Right ventricle myocardium inferior (tissue), 1 donor: Measurements from ENCODE around the gene PAX6. TPM values are rescaled to one million over a fixed set of nuclear protein-coding genes. Genes with fewer than 3 reads are reported as not detected.

Source experiments
- ATAC-seq: fragments of 200-7000 bp; cut with Tn5 transposase; one replicate; pipeline ENCODE4 v1.9.1; 2020; ENCODE audit warnings: mild to moderate bottlenecking, moderate library complexity
- DNase-seq: peaks from one replicate; pipeline ENCODE4 v3.0.0; 2021; ENCODE audit errors: missing footprints
- intact Hi-C: fragments of 100-400 bp; cut with DNase I; formaldehyde crosslinking; loops from one replicate; pipeline ENCODE4 v1.11.0; 2022
- total RNA-seq: library from RNA; stranded (reverse); fragmentation: NEBNext Ultra II Directional; extraction: Animal tissue kit (Norgen Biotek cat#: 25700); gene quantifications from one replicate; pipeline ENCODE4 v1.2.1, GENCODE V29; 2021
- donor health status: DM: no; HTN: yes; CAD: no; lungs with severe emphysema.

PAX6 gene
- total RNA-seq, 1 donor from 2014 or later = not detected

- no peak for ATAC-seq
- no peak for DNase-seq
- intact Hi-C loops = no loop called here
Measured at GRCh38 chr11:31823644-31824331, 12.7 kb upstream of the PAX6 start.

DNA sequence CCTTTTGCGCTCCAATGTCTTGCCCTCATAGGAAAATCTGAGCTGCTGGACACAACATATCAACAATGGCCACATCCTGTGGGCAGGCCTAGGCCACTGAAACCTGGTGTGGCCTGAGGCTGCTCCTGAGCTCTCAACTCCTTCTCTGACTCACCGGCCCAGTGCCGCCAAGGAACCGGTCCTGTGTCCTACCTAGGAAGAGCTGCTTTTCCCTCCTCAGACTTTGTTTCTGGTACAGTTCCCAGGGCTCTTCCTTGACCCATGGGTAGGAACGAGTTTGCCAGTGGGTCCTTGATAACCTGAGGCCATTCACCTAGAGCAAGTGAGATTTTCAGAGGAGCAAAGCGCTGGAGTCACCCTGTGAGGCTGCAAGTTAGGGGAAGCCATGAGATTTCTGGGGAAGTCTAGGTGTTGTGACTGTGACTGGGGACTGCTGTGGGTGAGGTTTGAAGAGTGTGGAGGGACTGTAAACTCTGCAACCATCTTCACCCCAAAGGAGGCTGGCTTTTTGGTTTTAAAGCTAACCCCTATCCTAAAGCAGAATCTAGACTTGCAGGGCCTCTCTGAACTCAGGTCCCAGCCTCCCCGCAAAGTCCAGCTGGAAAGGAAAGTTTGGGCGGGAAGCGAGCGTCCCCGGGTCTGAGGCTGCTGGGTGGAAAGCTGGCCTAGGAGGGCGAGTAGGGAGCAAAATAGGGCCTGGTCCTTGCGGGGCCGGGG is 12.0 kb upstream of the PAX6 start:
- no peak for DNase-seq
- intact Hi-C loops = no loop called here
- no peak for ATAC-seq

- no peak for DNase-seq
- ATAC-seq = no peak
- intact Hi-C loops = no loop called here
Measured at GRCh38 chr11:31822175-31822926, 11.2 kb upstream of the PAX6 start.

DNA sequence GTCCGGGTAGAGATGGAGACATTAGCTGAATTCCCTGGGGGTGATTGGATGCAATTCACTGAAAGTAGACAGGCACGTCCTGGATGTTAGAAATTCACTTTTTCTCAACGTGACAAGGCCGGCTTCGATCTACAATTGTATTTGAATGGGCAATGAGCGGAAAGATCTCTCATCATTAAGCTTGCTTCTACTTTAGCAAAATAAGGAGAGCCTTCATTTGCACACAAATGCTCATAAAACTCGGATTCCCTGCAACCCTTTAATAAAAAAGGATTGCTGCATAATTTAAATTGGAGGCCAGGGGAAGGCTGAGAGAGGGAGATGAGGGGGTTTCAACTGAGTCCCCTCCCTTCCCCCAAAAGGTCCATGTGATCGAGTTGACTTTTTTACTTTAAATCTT is 10.6 kb upstream of the PAX6 start:
- intact Hi-C loops = no loop called here
- ATAC-seq (no peak), DNase-seq (no peak)

DNA sequence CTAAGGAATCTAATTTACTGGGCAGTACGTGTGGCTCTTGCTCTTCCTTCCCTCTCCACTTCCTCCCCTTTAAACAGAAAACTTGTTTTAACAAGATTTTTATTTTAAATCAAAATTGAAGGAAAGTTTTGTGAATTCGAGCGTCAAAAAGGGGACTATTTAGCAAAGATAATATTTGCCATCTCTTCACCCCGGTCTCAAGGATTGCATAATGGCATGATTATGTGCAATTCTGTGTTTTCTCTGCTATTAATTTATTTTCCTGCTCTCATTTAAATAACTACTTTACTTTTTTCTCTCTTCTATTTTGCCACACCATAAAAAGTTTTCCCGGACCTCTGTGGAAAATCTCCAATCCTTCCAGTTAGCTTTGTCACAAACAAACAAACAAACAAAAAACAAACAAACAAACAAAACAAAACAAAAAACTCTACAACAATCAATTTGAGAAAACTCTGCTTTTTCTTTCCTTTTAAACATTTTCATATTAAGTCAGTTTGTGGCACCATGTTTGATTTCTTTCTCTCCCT is 10.2 kb upstream of the PAX6 start:
- ATAC-seq = no peak
- intact Hi-C loops = no loop called here
- no peak for DNase-seq

- ATAC-seq (no peak), DNase-seq (no peak)
- intact Hi-C loops = no loop called here
Measured at GRCh38 chr11:31820438-31820818, 9.3 kb upstream of the PAX6 start.

DNA sequence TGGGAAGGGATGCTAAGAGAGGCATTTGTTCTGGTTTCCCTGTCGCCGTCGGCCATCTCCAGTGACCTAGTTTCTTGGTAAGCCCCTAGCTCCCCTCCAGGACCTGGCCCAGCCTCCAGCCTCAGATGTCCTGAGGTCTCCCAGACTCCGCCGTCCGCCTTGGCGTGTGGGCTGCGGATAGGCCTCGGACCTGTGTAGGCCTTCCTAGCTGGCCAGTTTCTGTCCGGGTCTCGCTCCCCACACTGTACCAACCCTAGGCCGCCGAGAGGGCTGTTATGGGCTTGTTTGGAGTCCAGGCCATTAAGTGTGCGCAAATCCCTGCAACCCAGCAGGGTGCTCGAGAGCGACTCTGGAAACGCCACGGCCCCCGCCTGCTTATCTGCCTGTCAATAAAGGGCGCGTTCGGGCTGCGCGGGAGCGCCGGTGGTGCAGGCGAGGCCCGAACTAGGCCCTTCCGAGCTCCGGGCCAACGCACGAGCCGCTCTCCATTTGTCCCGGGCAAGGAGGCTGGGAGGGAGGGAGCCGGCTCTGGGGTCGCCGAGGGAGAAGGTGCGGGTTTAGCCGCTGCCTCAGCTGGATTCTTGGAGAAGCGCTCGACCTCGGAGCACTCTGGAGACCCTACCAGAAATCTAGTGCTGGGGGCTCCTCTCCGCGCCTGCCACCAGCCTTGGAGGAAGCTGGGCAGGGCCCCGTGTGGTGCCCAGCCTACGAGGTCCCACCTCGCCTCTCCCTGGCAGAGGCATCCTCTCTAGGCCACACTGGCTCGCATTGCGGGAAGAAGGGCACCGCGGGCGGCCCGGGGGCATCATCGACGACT is 8.7 kb upstream of the PAX6 start:
- ATAC-seq (no peak), DNase-seq (no peak)
- intact Hi-C loops = no loop called here

DNA sequence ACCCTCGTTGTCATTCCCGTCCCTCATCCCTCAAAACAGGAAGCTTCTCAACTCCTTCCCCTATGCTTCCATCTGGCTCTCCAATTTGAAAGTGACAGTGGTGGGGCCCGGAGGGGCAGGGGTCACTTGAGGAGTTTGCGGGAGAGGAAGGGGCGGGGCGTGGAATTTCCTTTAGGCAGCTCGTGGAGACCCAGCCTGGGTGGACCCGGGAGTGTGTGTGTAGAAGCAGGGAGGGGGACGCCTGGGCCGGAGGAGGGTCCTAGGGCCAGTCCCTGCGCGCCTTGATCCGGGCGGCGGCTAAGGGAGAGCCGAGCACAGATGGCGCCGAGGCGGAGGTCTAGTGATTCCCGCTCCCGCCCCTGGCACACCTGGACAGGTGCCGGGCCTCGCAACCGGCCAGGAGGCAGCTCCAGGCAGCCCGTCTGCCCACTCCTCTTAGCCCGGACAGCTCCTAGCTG is 7.8 kb upstream of the PAX6 start:
- intact Hi-C loops = no loop called here
- no peak for ATAC-seq
- no peak for DNase-seq

GRCh38 chr11:31818425-31818755 is 7.3 kb upstream of the PAX6 start:
- DNase-seq (no peak), ATAC-seq (no peak)
- intact Hi-C loops = no loop called here

DNA sequence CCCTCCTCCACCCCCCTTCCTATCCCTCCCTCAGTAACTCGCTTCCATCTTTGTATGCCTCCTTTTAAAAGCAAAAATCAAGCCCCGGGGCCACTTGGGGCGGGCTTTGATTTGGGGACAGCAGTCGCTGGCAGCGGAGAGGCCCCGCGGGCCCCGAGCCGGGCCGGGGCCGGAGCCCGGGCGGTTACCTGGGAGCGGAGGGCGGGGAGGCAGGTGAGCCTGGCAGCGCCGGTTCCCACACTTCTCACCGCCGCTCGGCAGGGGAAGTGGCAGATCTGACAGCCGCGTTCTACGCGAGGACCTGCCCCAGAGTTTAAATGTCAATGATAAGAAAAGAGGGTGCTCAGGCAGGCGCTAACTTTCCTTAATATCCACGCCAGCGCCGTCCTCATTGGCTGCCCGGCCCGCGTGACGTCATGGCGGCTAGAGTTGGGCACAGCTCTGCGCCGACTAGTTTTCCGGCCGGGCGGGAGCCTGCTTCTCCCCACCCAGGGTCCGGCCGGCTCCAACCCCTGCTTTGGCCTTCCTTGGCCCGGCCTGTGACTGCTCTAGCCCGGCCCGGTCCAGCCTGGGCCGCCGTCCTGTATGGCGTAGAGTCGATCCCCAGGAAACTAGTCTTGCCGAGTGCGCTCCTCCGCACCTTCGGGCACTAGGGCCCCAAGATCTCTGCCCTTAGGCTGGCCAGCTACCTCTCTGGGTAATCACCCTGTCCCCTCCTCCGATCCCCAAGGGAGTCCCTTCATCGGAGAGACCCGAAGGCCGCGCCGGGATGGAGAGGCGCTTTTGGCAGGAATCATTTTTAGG is 6.7 kb upstream of the PAX6 start:
- ATAC-seq (no peak), DNase-seq (no peak)
- intact Hi-C loops = no loop called here

GRCh38 chr11:31817054-31817620 is 6.0 kb upstream of the PAX6 start:
- ATAC-seq = no peak
- DNase-seq = no peak
- intact Hi-C loops = no loop called here

DNA sequence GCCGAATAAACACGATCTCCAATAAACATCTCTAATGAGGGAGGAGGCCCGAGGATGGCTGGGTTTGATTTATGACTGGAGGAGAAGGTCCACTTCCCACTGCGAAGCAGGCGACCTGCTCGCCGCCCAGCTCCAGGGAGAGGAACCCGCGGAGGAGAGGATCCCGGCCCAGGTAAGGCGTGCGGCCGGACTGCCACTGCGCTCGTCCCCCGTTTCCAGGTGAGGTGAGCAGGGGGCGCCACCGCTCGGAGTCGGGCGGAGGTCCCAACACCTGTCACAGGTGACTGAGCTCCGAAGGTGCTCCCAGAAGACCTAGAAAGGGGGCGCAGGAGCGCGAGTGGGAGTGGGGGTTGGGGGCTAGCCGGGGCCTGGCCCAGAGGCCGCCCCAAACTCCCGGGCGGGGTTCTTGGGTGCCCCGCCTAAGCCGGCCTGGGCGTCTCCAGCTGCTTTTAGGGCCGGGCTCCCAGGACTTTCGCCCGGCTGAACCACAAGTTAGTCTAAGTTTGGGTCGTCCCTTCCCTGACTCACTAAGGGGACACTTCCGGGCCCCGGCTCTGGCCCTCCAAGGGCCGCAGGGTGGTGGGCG is 5.4 kb upstream of the PAX6 start:
- no peak for ATAC-seq
- intact Hi-C loops = no loop called here
- no peak for DNase-seq

DNA sequence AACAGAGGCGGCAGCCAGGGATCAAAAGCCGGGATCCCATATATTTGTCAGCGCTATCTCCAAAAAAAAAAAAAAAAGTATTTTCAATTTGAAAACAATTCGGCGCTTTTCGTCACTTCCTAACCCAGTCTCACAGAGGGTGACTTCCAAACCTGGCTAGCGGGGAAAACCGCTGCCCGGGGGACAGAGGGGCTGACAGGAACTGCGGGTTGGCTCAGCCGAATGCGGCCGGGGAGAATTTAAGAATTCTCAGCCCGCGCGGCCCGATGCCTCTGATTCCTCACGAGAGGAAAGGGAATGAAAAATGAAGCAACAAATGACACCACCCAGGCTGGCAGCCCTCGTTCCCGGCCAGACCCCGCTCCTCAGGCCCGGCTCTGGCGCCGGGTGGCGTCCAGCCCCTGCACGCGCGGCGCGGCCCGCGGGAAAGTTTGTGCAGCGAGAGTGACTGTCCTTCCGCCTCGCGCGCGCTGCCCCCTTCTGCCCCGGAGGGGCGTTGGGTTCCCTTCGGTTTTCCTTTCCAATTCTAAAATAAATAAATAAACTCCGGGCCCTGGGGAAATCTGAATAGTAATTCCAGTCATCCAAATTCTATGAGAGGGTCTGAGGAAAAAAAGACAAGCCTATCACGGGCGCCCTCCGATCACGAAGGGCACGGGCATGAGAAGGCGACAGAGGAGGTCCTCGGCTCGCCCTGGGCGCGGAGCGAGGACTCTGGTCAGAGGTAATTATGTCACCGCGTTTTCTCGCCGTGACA is 4.8 kb upstream of the PAX6 start:
- ATAC-seq (no peak), DNase-seq (no peak)
- intact Hi-C loops = no loop called here

DNA sequence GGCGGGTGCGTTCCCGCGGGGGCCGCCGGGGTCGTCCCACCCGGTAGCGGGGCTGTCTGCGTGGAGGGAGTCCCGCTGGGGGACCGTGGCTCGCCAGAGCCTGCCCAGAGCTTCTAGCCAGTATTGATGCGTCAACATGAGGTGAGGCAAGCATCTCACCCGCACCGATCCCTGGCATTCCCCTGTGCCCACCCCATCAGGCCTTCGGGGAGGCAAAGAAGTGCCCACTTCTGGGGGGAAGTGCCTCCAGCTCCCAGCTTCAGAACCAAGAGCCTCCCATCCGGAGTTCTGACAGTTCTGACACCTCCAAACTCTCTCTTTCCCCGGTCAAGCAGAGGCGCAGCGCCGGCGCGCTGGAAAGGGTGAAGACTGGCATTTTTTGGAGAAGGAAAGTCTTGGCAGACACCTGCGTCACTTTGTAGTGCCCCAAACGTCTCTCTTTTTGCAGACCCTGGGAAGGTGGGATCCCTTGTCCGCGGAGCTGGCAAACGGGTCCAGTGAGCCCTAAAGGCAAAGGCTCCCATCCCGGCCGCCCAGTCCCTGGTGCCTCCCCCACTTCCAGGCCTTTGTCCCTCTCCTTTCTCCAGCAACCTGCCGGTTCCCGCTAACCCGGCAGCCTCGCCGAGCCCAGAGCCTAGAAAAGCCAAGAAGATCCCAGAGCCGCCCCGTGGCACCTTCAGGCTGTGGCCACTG is 3.2 kb upstream of the PAX6 start:
- intact Hi-C loops = no loop called here
- DNase-seq = no peak
- ATAC-seq = no peak

- no peak for DNase-seq
- intact Hi-C loops = no loop called here
- no peak for ATAC-seq
Measured at GRCh38 chr11:31813391-31814175, 2.5 kb upstream of the PAX6 start.
